ENCODE data around the gene ALDH1A3.

ALDH1A3 gene

GRCh38 chr15:100881573-100882336, 2.1 kb downstream of the ALDH1A3 start:
- DNase-seq (ENCODE audit: low read depth in 2 of 2): no peak

GRCh38 chr15:100885116-100885515, 5.5 kb downstream of the ALDH1A3 start:
- no peak for DNase-seq (ENCODE audit: low read depth in 2 of 2)

- DNase-seq (ENCODE audit: low read depth in 2 of 2): no peak
Measured at GRCh38 chr15:100885811-100886210, 6.2 kb downstream of the ALDH1A3 start.

GRCh38 chr15:100887211-100887913, 7.7 kb downstream of the ALDH1A3 start:
- DNase-seq (ENCODE audit: low read depth in 2 of 2): no peak

- no peak for DNase-seq (ENCODE audit: low read depth in 2 of 2)
Measured at GRCh38 chr15:100889385-100890050, 9.9 kb downstream of the ALDH1A3 start.

- DNase-seq (ENCODE audit: low read depth in 2 of 2): no peak
Measured at GRCh38 chr15:100890051-100890720, 10.6 kb downstream of the ALDH1A3 start.

GRCh38 chr15:100890850-100891249, 11.2 kb downstream of the ALDH1A3 start:
- DNase-seq (ENCODE audit: low read depth in 2 of 2): no peak

GRCh38 chr15:100891307-100892012, 11.8 kb downstream of the ALDH1A3 start:
- no peak for DNase-seq (ENCODE audit: low read depth in 2 of 2)

GRCh38 chr15:100892013-100892355, 12.4 kb downstream of the ALDH1A3 start:
- DNase-seq (ENCODE audit: low read depth in 2 of 2): no peak

- DNase-seq (ENCODE audit: low read depth in 2 of 2): no peak
Measured at GRCh38 chr15:100893261-100893963, 13.8 kb downstream of the ALDH1A3 start.

- no peak for DNase-seq (ENCODE audit: low read depth in 2 of 2)
Measured at GRCh38 chr15:100893964-100894295, 14.3 kb downstream of the ALDH1A3 start.

- no peak for DNase-seq (ENCODE audit: low read depth in 2 of 2)
Measured at GRCh38 chr15:100895721-100896120, 16.1 kb downstream of the ALDH1A3 start.

GRCh38 chr15:100897221-100898151, 17.9 kb downstream of the ALDH1A3 start:
- no peak for DNase-seq (ENCODE audit: low read depth in 2 of 2)

GRCh38 chr15:100898152-100898490, 18.5 kb downstream of the ALDH1A3 start:
- no peak for DNase-seq (ENCODE audit: low read depth in 2 of 2)

- DNase-seq (ENCODE audit: low read depth in 2 of 2): no peak
Measured at GRCh38 chr15:100898661-100899462, 19.2 kb downstream of the ALDH1A3 start.

- DNase-seq (ENCODE audit: low read depth in 2 of 2): no peak
Measured at GRCh38 chr15:100899601-100900000, 20.0 kb downstream of the ALDH1A3 start.

- no peak for DNase-seq (ENCODE audit: low read depth in 2 of 2)
Measured at GRCh38 chr15:100900136-100900794, 20.6 kb downstream of the ALDH1A3 start.

GRCh38 chr15:100900795-100901169, 21.2 kb downstream of the ALDH1A3 start:
- no peak for DNase-seq (ENCODE audit: low read depth in 2 of 2)

- no peak for DNase-seq (ENCODE audit: low read depth in 2 of 2)
Measured at GRCh38 chr15:100901296-100901695, 21.7 kb downstream of the ALDH1A3 start.
